HPDE6-E6E7 (cell line): Measurements from ENCODE around the gene VPS35.
A peak's percentile ranks its signal among the peaks of the same experiment; 100 is the strongest.
"Not testable (repeated sequence)": the region's sequence is repeated elsewhere in the genome, so short reads cannot be mapped to it uniquely, and the experiment has no call there.

ENCODE experiments used
- DNase-seq: peaks from one replicate; pipeline ENCODE4 v3.0.0; 2011; ENCODE audit warnings: missing footprints; ENCODE audit errors: extremely low spot score

Gene VPS35

GRCh38 chr16:46658925-46659324 lies 30.1 kb downstream of the VPS35 start:
- DNase-seq: no peak

DNA sequence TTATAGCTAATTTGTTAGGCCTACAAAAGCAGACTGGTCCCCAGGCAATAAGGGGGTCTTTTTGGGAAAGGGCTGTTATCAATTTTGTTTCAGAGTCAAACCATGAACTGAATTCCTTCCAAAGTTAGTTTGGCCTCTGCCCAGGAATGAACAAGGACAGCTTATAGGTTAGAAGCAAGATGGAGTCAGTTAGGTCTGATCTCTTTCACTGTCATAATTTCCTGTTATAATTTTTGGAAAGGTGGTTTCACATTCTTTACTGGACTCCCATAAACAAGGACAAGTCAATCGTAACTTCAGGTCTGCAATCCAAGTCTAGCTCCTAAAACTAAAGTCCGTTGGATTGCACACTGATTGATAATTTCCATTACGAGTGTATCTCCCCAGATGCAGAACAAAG lies 37.7 kb downstream of the VPS35 start:
- no peak for DNase-seq

DNA sequence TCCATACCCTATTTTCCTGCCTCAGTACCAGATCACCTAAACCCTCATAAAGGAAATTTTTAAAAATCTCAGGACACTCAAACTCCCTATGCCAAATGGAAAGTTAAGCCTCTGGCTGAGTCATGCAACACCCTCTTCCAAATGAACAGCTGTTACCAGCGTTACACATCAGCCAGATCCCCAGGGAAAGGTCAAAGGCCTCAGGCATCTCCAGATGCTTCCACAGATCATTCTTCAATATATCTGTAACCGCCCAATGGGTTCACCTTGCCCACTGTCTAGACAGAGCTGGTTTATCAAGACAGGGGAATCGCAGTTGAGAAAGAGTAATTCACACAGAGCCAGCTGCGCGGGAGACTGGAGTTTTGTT lies 38.7 kb downstream of the VPS35 start:
- DNase-seq: no peak

GRCh38 chr16:46649588-46650253 lies 39.3 kb downstream of the VPS35 start:
- DNase-seq: no peak

GRCh38 chr16:46648656-46649055 lies 40.3 kb downstream of the VPS35 start:
- no peak for DNase-seq

- no peak for DNase-seq
Observed at GRCh38 chr16:46638947-46639925, 49.7 kb downstream of the VPS35 start.

DNA sequence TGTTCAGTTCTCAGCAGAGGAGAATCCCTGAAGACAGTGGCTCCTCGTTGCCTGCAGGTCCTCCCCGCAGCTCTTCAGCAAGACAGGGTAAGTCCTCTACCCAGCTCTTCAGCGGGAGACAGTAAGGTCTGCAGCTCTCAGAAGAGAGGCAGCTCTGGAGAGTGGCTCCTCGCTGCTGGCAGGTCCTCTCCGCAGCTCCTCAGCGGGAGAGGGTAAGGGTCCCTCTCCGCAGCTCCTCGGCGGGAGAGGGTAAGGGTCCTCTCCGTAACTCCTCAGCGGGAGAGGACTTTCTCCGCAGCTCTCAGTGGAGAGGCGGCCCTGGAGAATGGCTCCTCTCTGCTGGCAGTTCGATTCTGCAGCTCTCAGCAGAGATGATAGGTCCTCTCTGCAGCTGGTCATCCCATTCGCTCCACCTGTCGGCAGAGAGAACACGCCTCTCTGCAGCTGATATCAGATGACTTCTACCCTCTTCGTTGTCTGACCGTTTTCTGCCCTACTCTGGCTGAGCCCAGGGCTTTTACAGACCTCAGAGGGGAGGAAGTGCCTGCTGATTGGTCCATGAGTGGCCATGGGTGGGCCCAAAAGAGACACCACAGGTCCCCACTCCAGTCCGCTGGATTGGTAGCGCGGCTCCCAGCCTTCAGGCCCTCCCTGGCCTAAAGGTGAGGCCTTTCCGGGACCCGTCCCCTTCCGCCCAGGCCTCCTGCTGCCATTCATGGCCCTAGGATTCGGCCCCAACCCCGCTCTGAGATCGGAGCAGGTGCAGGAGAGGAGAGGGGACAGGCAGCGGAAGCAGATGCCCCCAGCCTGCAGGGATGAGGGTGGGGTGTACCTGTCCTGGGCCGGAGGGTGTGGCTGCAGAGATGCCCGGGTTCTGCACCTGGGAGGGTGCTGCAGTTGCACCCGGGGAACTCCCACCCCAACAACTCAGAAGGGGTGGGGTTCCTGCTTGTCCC lies 55.9 kb downstream of the VPS35 start:
- DNase-seq: no peak

DNA sequence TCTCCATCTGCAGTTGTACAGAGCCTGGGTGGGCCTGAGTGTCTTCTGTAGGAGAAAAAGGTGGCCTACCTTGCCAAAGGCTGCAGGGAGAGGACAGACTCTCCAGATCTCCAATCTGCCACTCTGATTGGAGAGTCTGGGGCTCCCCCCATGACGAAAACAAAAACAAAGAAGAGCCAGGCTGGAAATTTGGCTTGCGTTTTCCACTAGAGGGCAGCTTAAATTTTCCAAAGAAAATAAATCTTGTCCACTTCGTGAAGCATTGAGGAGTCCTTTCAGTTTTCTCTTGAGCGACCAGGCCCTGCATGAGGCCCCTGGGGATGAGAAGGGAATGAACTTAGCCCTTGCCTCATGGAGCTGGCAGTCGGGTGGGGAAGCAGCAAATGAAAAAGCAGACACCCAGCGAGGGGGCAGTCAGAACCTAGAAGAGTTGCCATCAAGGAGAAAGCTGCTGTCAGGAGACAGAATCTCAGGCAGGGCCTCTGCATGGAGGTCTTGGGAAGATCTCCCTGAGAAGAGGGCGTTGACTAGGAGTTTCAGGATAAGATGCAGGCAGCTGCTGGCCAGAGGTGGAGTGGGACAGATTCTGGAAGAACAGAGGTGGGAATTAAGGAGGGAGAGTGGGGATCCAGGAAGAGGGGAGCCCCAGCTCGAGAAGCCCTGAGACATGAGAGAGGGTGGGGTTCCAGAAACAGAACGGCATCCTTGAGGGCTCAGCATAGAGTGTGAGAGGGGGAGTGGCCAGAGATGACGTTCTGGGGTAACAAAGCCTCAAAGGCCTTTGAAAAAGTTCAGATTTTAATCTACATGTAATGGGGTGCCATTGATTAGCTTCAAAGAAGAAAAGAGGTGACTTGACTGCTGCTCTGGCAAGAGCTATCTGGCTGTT lies 59.4 kb downstream of the VPS35 start:
- DNase-seq: peak; percentile 40

- no peak for DNase-seq
Observed at GRCh38 chr16:46627746-46628145, 61.2 kb downstream of the VPS35 start.

- not testable (repeated sequence) for DNase-seq
Observed at GRCh38 chr16:46626681-46627080, 62.3 kb downstream of the VPS35 start.

GRCh38 chr16:46624862-46625261 lies 64.1 kb downstream of the VPS35 start:
- not testable (repeated sequence) for DNase-seq

DNA sequence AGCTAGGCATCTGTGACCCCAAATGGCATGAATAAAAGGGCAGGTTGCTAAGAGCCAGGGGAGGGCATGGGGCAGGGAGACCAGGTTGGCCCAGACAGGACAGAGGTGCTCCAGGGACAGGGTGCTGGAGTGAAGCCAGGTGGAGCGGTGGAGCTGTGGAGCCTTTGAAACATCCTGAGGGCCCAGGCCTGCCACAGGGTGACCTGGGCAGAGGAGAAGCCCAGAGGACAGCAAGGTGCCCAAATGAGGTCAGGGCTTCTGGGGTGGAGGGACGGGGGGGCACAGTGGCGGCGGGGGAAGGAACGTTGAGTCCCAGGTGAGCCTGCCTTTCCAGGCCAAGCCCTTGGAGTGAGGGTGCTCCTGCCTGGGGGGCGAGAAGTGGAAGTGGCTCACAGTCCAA lies 65.3 kb downstream of the VPS35 start:
- DNase-seq: not testable (repeated sequence)

GRCh38 chr16:46623246-46623645 lies 65.7 kb downstream of the VPS35 start:
- not testable (repeated sequence) for DNase-seq

DNA sequence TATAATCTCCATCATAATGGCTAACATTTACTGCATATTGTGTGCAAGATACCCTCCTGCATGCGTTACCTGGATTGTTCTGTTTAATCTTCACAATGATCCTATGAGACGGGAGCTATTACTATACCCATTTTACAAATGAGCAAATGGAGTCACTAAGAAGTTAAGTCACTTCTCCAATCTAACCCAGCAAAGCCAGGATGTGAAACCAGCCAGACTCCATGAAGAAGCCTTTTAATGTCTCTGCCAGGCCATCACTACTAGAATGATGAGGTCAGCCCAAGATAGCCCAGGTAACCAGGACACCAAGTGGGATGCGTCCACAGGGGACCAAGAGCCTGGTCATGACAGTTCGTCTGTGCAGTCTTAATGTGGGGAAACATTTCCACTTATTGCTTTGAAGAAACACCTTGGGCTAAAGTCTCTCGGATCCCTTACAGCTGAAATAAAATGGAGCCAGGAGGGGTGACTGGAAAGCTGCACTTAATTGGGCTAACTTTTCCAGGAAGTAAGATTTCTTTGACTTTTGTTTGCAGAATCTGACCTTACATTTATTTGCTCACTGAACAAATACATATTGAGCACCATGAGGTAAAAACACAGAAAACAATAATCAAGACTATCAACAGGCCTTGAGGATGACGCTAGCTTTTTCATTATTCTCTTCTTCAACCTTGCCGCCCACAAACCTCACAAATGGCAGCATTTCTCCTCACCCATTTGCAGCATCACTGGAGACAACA lies 66.9 kb downstream of the VPS35 start:
- DNase-seq: no peak

- DNase-seq: peak; percentile 97
Observed at GRCh38 chr16:46621006-46621933, 67.7 kb downstream of the VPS35 start, which contains the start of gene SHCBP1. Gene SHCBP1 (minus strand): TSS chr16:46621379. CDS start chr16:46621359, 20 bp downstream.

GRCh38 chr16:46620266-46621005 lies 68.5 kb downstream of the VPS35 start:
- no peak for DNase-seq

- no peak for DNase-seq
Observed at GRCh38 chr16:46618516-46618915, 70.5 kb downstream of the VPS35 start.

DNA sequence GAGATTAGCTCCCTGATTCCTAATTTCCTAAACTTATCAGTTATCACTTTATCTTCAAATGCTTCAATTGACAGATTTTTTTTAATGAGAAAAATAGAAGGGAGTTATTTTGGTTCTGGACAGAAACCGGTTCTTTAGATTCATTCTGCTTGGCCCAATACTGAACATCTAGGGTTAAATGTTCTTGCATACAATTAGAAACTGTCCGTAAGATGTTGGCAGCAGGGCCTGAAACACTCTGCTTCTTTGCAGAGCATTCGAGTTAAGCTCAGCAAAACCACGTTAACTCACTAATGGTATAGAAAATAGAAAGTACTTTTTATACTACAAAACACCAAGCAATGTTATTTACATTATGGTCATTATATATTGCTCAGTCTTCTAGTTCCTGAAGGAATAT lies 75.0 kb downstream of the VPS35 start:
- no peak for DNase-seq
